ENCODE measurements around the gene BBIP1. TPM values are rescaled to one million over a fixed set of nuclear protein-coding genes. Genes with fewer than 3 reads are reported as not detected.

BBIP1 gene
- total and polyA plus RNA-seq, 11 donors, result 19.3 to 32.4 (median 25.8) TPM

- ATAC-seq (no peak), DNase-seq (no peak)
- no peaks in the 10 kb centered on the region for H3K9me3 ChIP-seq
- H3K27ac ChIP-seq, result peak overlapping the region in 4 of 12 donors; percentile 15 to 99 (median 20)
- WGBS, 4 donors, result 71 to 84% (median 75%) methylated on average over 7 of the region's 7 CpGs
- intact Hi-C loops (cut with DNase I), result loop anchor here in 1 of 10 donors (10.0 kb wide), 1 partner anchor 56 kb away; no protein-coding TSS in a partner anchor
- TF ChIP-seq POLR2A (IDR thresholded peaks at IDR 0.05) (no peak), CTCF (IDR thresholded peaks at IDR 0.05) (no peak)
- no peaks in the 10 kb centered on the region for H3K27me3 ChIP-seq
- H3K4me1 ChIP-seq, result peaks cover 2 to 87% (median 35%) of the 10 kb centered on the region in 12 donors
- no peak overlapping the region for H3K4me3 ChIP-seq
- no peaks in the 10 kb centered on the region for H3K36me3 ChIP-seq
These were observed 58.3 kb downstream of the BBIP1 start for GRCh38 chr10:110860576-110861241.

GRCh38 chr10:110859973-110860376, 59.0 kb downstream of the BBIP1 start:
- intact Hi-C loops (cut with DNase I), result loop anchor here in 1 of 10 donors (10.0 kb wide), 1 partner anchor 55 kb away; no protein-coding TSS in a partner anchor
- WGBS, 4 donors, result 31 to 56% (median 50%) methylated on average over 1 of the region's 1 CpG
- DNase-seq (no peak), ATAC-seq (peak; percentile 18 to 66 (median 57))
- Histone ChIP-seq H3K27me3 (no peaks in the 10 kb centered on the region), H3K9me3 (no peaks in the 10 kb centered on the region), H3K4me3 (no peak overlapping the region), H3K36me3 (no peaks in the 10 kb centered on the region), H3K27ac (peak overlapping the region in 9 of 12 donors; percentile 8 to 99 (median 40)), H3K4me1 (peaks cover 2 to 79% (median 31%) of the 10 kb centered on the region in 12 donors)
- TF ChIP-seq CTCF (IDR thresholded peaks at IDR 0.05), result no peak

- intact Hi-C loops (cut with DNase I), result no loop called here
- no peak for DNase-seq
- no peak for TF ChIP-seq POLR2A (IDR thresholded peaks at IDR 0.05)
- peaks cover under 1 to 74% (median 27%) of the 10 kb centered on the region in 12 donors for H3K4me1 ChIP-seq
- peak in 2 of 4 donors; percentile 10 to 19 for ATAC-seq
- no peaks in the 10 kb centered on the region for H3K9me3 ChIP-seq
- no peaks in the 10 kb centered on the region for H3K36me3 ChIP-seq
- H3K27ac ChIP-seq, result peak overlapping the region in 10 of 12 donors; percentile 8 to 99 (median 40)
- H3K27me3 ChIP-seq, result no peaks in the 10 kb centered on the region
- WGBS, 4 donors, result 69 to 89% (median 83%) methylated on average over 5 to 6 of the region's 6 CpGs
- H3K4me3 ChIP-seq, result no peak overlapping the region
These were observed 59.6 kb downstream of the BBIP1 start for GRCh38 chr10:110859206-110859972.

- WGBS, 4 donors, result 26 to 48% (median 40%) methylated on average over 1 of the region's 1 CpG
- no peak for TF ChIP-seq CTCF (IDR thresholded peaks at IDR 0.05)
- TF ChIP-seq POLR2A (IDR thresholded peaks at IDR 0.05), result no peak
- DNase-seq, result no peak
- peak overlapping the region in 4 of 12 donors; percentile 25 to 99 (median 46) for H3K27ac ChIP-seq
- H3K4me3 ChIP-seq, result no peak overlapping the region
- intact Hi-C loops (cut with DNase I), result no loop called here
- no peaks in the 10 kb centered on the region for H3K9me3 ChIP-seq
- ATAC-seq, result peak in 2 of 4 donors; percentile 4 to 6
- H3K4me1 ChIP-seq, result peaks cover 0 to 73% (median 26%) of the 10 kb centered on the region in 12 donors
- H3K36me3 ChIP-seq, result no peaks in the 10 kb centered on the region
- H3K27me3 ChIP-seq, result no peaks in the 10 kb centered on the region
These were observed 60.6 kb downstream of the BBIP1 start for GRCh38 chr10:110858297-110858934.

Data from heart left ventricle (tissue), 16 donors.